ENCODE data around the gene CCL28. TPM values are rescaled to one million over a fixed set of nuclear protein-coding genes. Genes with fewer than 3 reads are reported as not detected.

CCL28 gene
- total and polyA plus RNA-seq, 10 of the 15 experiments (the other 5 are each of a cell fraction or from before 2014, with no cell fraction given): 1.5 to 7.5 (median 4.4) TPM

- no peaks in the 10 kb centered on the region for H3K4me1 ChIP-seq (ENCODE audit: control insufficient read depth, insufficient read depth, low read length)
- ChIA-PET CTCF (no interaction called here), SMC1A (ENCODE audit: uncharacterized antibody, unreplicated experiment) (no interaction called here), RAD21 (ENCODE audit: unreplicated experiment) (interaction anchor here (1.1 kb wide), 1 partner anchor 11 kb away, joined by 3 read pairs; no protein-coding TSS in a partner anchor), POLR2A (no interaction called here)
- H3K27me3 ChIP-seq (replicated peaks in 1 of 2; ENCODE audit: control insufficient read depth in 2 of 2, insufficient read depth in 2 of 2, low read length in 1 of 2): no peaks in the 10 kb centered on the region
- TF ChIP-seq NR2C2 (IDR thresholded peaks at IDR 0.05; ENCODE audit: borderline replicate concordance, control insufficient read depth, insufficient read length, low read depth): no peak
- no peak for TF ChIP-seq ZNF274 (IDR thresholded peaks at IDR 0.05; ENCODE audit: insufficient read depth, insufficient read length)
- no peak for TF ChIP-seq SP1 (IDR thresholded peaks at IDR 0.05; ENCODE audit: low read depth, low read length)
- TF ChIP-seq ZBTB11 (CRISPR knock-in tag; IDR thresholded peaks at IDR 0.05): no peak
- no peak for TF ChIP-seq CREM (IDR thresholded peaks at IDR 0.05; ENCODE audit: low read depth)
- no peak overlapping the region for H3K27ac ChIP-seq (ENCODE audit: control insufficient read depth, insufficient read depth)
- FAIRE-seq (no peak), DNase-seq (ENCODE audit: low read depth, low spot score) (no peak), ATAC-seq (no peak; the same call in 2 of the 3 replicates)
- 26% methylated on average over 3 of the region's 3 CpGs for WGBS (ENCODE audit: insufficient coverage, insufficient replicate concordance, low lambda C conversion rate, missing lambda C conversion rate)
- H4K20me1 ChIP-seq (ENCODE audit: control insufficient read depth, insufficient read depth): no peaks in the 10 kb centered on the region
- H3K9me3 ChIP-seq (replicated peaks; ENCODE audit: control insufficient read depth, insufficient read depth, low read length): peaks cover 5% of the 10 kb centered on the region; the same call in 2 of the 3 replicates
- no peaks in the 10 kb centered on the region for H3K36me3 ChIP-seq (ENCODE audit: control insufficient read depth in 2 of 2, insufficient read depth in 2 of 2, low read length in 1 of 2)
- H2AFZ ChIP-seq (ENCODE audit: control insufficient read depth, low read depth, low read length): no peak overlapping the region
- H3K4me3 ChIP-seq: no peak overlapping the region
- H3K4me2 ChIP-seq (ENCODE audit: control insufficient read depth, insufficient read depth): no peak overlapping the region
- in situ Hi-C loops (cut with MboI) (no loop called here), intact Hi-C loops (cut with micrococcal nuclease; ENCODE audit: unreplicated experiment) (no loop called here)
- no peaks in the 10 kb centered on the region for H3K79me2 ChIP-seq (ENCODE audit: control insufficient read depth, insufficient read depth, low read length)
- no peak overlapping the region for H3K9ac ChIP-seq (ENCODE audit: control insufficient read depth, insufficient read depth, low read length)
- no TSS peak for BruUV-seq (replicated peaks)
Measured at GRCh38 chr5:43362725-43363435, 49.3 kb downstream of the CCL28 start.
